K562 (cell line): ENCODE results near the gene PPIL1. TPM values are rescaled to one million over a fixed set of nuclear protein-coding genes. Genes with fewer than 3 reads are reported as not detected.

Experiments used
- BCL6 ChIP-seq: fragments of 250-450 bp; sonication (Bioruptor Pico); IDR thresholded peaks from 2 replicates; pipeline ENCODE4 v1.4.0; 2020
- CEBPB ChIP-seq: fragments of 450-650 bp; IDR thresholded peaks from 2 replicates; pipeline ENCODE4 v1.6.1; 2016; ENCODE audit warnings: missing genetic modification characterization, missing compliant biosample characterization
- HNRNPLL ChIP-seq: fragments of 200-400 bp; formaldehyde crosslinking; IDR thresholded peaks from 2 replicates; pipeline ENCODE4 v1.6.1; 2017; ENCODE audit warnings: low read length, low read depth, mild to moderate bottlenecking; ENCODE audit not compliant: poor library complexity, severe bottlenecking
- MCM3 ChIP-seq: fragments of 450-650 bp; IDR thresholded peaks from 2 replicates; pipeline ENCODE4 v1.6.1; 2016
- MTA3 ChIP-seq: fragments of 450-650 bp; formaldehyde crosslinking; IDR thresholded peaks from 2 replicates; pipeline ENCODE4 v1.6.1; 2017; ENCODE audit warnings: mild to moderate bottlenecking, borderline replicate concordance
- PCBP1 ChIP-seq: fragments of 200-400 bp; formaldehyde crosslinking; IDR thresholded peaks from 2 replicates; pipeline ENCODE4 v1.6.1; 2018; ENCODE audit warnings: mild to moderate bottlenecking, low read depth, low read length; ENCODE audit not compliant: poor library complexity, severe bottlenecking
- PHF20 ChIP-seq: fragments of 450-650 bp; IDR thresholded peaks from 2 replicates; pipeline ENCODE4 v1.6.1; 2018; ENCODE audit not compliant: partially characterized antibody
- PHTF2 ChIP-seq: fragments of 250-450 bp; sonication (Bioruptor Pico); IDR thresholded peaks from 2 replicates; pipeline ENCODE4 v1.5.0; 2021; ENCODE audit warnings: mild to moderate bottlenecking
- SMAD1 ChIP-seq: fragments of 150-350 bp; IDR thresholded peaks from 2 replicates; pipeline ENCODE4 v1.6.1; 2014; ENCODE audit warnings: low read length, low read depth; ENCODE audit not compliant: partially characterized antibody
- TOE1 ChIP-seq, 2 experiments: fragments of 450-650 bp in 1 of 2; sonication (generic) in 1 of 2; formaldehyde crosslinking in 1 of 2; IDR thresholded peaks; 2 replicates each; pipeline versions ENCODE4 v1.7.1 to v1.8.0; 2016 to 2022; ENCODE audit warnings: borderline replicate concordance in 2 of 2, mild to moderate bottlenecking in 2 of 2, antibody characterized with exemption in 1 of 2, inconsistent platforms in 1 of 2, low read depth in 1 of 2, missing genetic modification reagents in 1 of 2, moderate library complexity in 1 of 2
- ZKSCAN8 ChIP-seq: fragments of 200-800 bp; sonication (Bioruptor generic); IDR thresholded peaks from 2 replicates; pipeline ENCODE4 v1.6.1; 2016; ENCODE audit warnings: missing genetic modification characterization, missing compliant biosample characterization
- ZNF239 ChIP-seq: fragments of 250-450 bp; sonication (Bioruptor Pico); IDR thresholded peaks from 2 replicates; pipeline ENCODE4 v1.4.0; 2020; ENCODE audit warnings: mild to moderate bottlenecking
- ZNF589 ChIP-seq: fragments of 200-800 bp; sonication (Bioruptor generic); IDR thresholded peaks from 2 replicates; pipeline ENCODE4 v1.6.1; 2016; ENCODE audit warnings: low read depth, missing genetic modification characterization, missing compliant biosample characterization
- polyA plus RNA-seq, 8 experiments: library from polyadenylated mRNA; depleted of rRNA in 4 of 8; stranded (reverse) in 5 of 8; unstranded in 3 of 8; fragments of >200 nt; fragmentation: Nextera tagmentation in 2 of 8; fragmentation: Illumina TruSeq in 1 of 8; extraction: Ambion mirVana in 2 of 8; extraction: Trizol in 1 of 8; gene quantifications; 2 replicates each; pipeline versions ENCODE4 v1.2.1 to v1.2.3, GENCODE V29; 2011 to 2014; ENCODE audit warnings: inconsistent platforms in 1 of 8, missing spikeins in 1 of 8
- total RNA-seq, 7 experiments: library from RNA; depleted of rRNA in 6 of 7; stranded (reverse); fragments of >200 nt in 6 of 7; fragmentation: Illumina TruSeq in 2 of 7; extraction: Trizol in 2 of 7; gene quantifications; 2 replicates each; pipeline versions ENCODE4 v1.2.1 to v1.2.3, GENCODE V29; 2011 to 2021; ENCODE audit warnings: low replicate concordance in 1 of 7
- TF ChIP-seq, protein P1 (sequence below): fragments of 200-800 bp; sonication (Bioruptor generic); IDR thresholded peaks from 2 replicates; pipeline ENCODE4 v1.6.1; 2017; ENCODE audit warnings: missing genetic modification characterization, missing compliant biosample characterization
- TF ChIP-seq, protein P2 (sequence below): fragments of 200-800 bp; sonication (Bioruptor generic); IDR thresholded peaks from 2 replicates; pipeline ENCODE4 v1.6.1; 2017; ENCODE audit warnings: missing genetic modification characterization, missing compliant biosample characterization
- TF ChIP-seq, protein P3 (sequence below), 3 experiments: IDR thresholded peaks in 2 of 3; conservative IDR thresholded peaks in 1 of 3; 2 replicates each; pipeline ENCODE4 v1.5.1; 2011 to 2012; ENCODE audit warnings: low read length in 3 of 3, mild to moderate bottlenecking in 3 of 3, control low read depth in 2 of 3, improper control_type of control experiment in 1 of 3, inconsistent platforms in 1 of 3, low read depth in 1 of 3, mixed read lengths in 1 of 3, moderate library complexity in 1 of 3; ENCODE audit not compliant: insufficient read depth in 2 of 3
- TF ChIP-seq, protein P4 (sequence below): fragments of 450-650 bp; IDR thresholded peaks from 2 replicates; pipeline ENCODE4 v1.6.1; 2018; ENCODE audit warnings: mild to moderate bottlenecking, low read depth; ENCODE audit not compliant: partially characterized antibody

The PPIL1 gene
- total and polyA plus RNA-seq, 9 of the 15 experiments (the other 6 are each of a cell fraction or from before 2014, with no cell fraction given): 65.8 to 205 (median 130) TPM

GRCh38 chr6:36809941-36810803, 64.4 kb downstream of the PPIL1 start (continued):
- TF ChIP-seq PCBP1 (no peak), TOE1 (IDR thresholded peaks at IDR 0.05; ENCODE audit: borderline replicate concordance) (no peak), TOE1 (CRISPR knock-in tag; IDR thresholded peaks at IDR 0.05; ENCODE audit: borderline replicate concordance, low read depth) (no peak), HNRNPLL (no peak), ZKSCAN8 (CRISPR knock-in tag) (no peak), ZNF239 (CRISPR knock-in tag) (no peak), PHTF2 (CRISPR knock-in tag) (no peak), PHF20 (no peak), SMAD1 (no peak), CEBPB (tag) (no peak), MCM3 (no peak), ZNF589 (CRISPR knock-in tag) (no peak), MTA3 (no peak), BCL6 (no peak)
- TF ChIP-seq, protein P1, sequence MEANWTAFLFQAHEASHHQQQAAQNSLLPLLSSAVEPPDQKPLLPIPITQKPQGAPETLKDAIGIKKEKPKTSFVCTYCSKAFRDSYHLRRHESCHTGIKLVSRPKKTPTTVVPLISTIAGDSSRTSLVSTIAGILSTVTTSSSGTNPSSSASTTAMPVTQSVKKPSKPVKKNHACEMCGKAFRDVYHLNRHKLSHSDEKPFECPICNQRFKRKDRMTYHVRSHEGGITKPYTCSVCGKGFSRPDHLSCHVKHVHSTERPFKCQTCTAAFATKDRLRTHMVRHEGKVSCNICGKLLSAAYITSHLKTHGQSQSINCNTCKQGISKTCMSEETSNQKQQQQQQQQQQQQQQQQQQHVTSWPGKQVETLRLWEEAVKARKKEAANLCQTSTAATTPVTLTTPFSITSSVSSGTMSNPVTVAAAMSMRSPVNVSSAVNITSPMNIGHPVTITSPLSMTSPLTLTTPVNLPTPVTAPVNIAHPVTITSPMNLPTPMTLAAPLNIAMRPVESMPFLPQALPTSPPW (CRISPR knock-in tag): no peak
- TF ChIP-seq, protein P2, sequence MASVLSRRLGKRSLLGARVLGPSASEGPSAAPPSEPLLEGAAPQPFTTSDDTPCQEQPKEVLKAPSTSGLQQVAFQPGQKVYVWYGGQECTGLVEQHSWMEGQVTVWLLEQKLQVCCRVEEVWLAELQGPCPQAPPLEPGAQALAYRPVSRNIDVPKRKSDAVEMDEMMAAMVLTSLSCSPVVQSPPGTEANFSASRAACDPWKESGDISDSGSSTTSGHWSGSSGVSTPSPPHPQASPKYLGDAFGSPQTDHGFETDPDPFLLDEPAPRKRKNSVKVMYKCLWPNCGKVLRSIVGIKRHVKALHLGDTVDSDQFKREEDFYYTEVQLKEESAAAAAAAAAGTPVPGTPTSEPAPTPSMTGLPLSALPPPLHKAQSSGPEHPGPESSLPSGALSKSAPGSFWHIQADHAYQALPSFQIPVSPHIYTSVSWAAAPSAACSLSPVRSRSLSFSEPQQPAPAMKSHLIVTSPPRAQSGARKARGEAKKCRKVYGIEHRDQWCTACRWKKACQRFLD: peak; percentile 37; the same call in 1 of the 2 replicates
- TF ChIP-seq, protein P3, sequence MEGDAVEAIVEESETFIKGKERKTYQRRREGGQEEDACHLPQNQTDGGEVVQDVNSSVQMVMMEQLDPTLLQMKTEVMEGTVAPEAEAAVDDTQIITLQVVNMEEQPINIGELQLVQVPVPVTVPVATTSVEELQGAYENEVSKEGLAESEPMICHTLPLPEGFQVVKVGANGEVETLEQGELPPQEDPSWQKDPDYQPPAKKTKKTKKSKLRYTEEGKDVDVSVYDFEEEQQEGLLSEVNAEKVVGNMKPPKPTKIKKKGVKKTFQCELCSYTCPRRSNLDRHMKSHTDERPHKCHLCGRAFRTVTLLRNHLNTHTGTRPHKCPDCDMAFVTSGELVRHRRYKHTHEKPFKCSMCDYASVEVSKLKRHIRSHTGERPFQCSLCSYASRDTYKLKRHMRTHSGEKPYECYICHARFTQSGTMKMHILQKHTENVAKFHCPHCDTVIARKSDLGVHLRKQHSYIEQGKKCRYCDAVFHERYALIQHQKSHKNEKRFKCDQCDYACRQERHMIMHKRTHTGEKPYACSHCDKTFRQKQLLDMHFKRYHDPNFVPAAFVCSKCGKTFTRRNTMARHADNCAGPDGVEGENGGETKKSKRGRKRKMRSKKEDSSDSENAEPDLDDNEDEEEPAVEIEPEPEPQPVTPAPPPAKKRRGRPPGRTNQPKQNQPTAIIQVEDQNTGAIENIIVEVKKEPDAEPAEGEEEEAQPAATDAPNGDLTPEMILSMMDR (IDR thresholded peaks at IDR 0.05 in 2 of 3, conservative IDR thresholded peaks at IDR 0.05 in 1 of 3; ENCODE audit: insufficient read depth in 2 of 3, low read depth in 1 of 3, low read length in 3 of 3): peak; percentile 35 to 78 (median 58); a peak in 4 of 6 replicates
- TF ChIP-seq, protein P4, sequence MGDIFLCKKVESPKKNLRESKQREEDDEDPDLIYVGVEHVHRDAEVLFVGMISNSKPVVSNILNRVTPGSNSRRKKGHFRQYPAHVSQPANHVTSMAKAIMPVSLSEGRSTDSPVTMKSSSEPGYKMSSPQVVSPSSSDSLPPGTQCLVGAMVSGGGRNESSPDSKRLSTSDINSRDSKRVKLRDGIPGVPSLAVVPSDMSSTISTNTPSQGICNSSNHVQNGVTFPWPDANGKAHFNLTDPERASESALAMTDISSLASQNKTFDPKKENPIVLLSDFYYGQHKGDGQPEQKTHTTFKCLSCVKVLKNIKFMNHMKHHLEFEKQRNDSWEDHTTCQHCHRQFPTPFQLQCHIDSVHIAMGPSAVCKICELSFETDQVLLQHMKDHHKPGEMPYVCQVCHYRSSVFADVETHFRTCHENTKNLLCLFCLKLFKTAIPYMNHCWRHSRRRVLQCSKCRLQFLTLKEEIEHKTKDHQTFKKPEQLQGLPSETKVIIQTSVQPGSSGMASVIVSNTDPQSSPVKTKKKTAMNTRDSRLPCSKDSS: no peak
